ENCODE results near the gene GRIN2A.
A peak's percentile ranks its signal among the peaks of the same experiment; 100 is the strongest.

Gene GRIN2A

GRCh38 chr16:10037751-10038150, 144.5 kb downstream of the GRIN2A start:
- Histone ChIP-seq H3K14ac (ENCODE audit: low read length in 2 of 2) (no peak overlapping the region), H2AK5ac (ENCODE audit: low read length, severe bottlenecking) (no peak overlapping the region), H3K9me3 (ENCODE audit: control insufficient read depth, low read length) (peaks cover 8% of the 10 kb centered on the region), H3K4me1 (ENCODE audit: control insufficient read depth, insufficient read depth, low read depth, low read length) (peaks cover 2% of the 10 kb centered on the region), H3K18ac (ENCODE audit: low read depth in 1 of 2, low read length in 2 of 2) (no peak overlapping the region), H2BK15ac (ENCODE audit: low read depth, poor library complexity, severe bottlenecking) (no peak overlapping the region), H4K8ac (ENCODE audit: low read length) (no peak overlapping the region), H3K36me3 (ENCODE audit: control insufficient read depth in 1 of 2, insufficient read depth in 2 of 2, low read depth in 1 of 2, low read length in 2 of 2) (no peaks in the 10 kb centered on the region), H4K91ac (ENCODE audit: low read length) (no peak overlapping the region), H3K4me3 (ENCODE audit: insufficient read depth in 1 of 2, low read depth in 1 of 2, low read length in 2 of 2) (no peak overlapping the region), H3K27me3 (ENCODE audit: control insufficient read depth in 1 of 2, insufficient read depth in 1 of 2, low read length in 2 of 2) (peaks cover 0 to 3% of the 10 kb centered on the region in 2 experiments), H2AFZ (ENCODE audit: low read depth, low read length) (no peak overlapping the region), H2BK120ac (ENCODE audit: low read depth, low read length) (no peak overlapping the region), H3K9ac (ENCODE audit: low read length) (no peak overlapping the region), H3K79me1 (replicated peaks; ENCODE audit: low read length, poor library complexity, severe bottlenecking) (no peaks in the 10 kb centered on the region), H2BK5ac (ENCODE audit: low read depth, low read length, poor library complexity, severe bottlenecking) (no peak overlapping the region), H2BK12ac (ENCODE audit: low read length in 2 of 2) (no peak overlapping the region), H3K27ac (ENCODE audit: low read length, poor library complexity, severe bottlenecking) (no peak overlapping the region), H3K23ac (ENCODE audit: low read length in 2 of 2) (no peak overlapping the region), H3K4me2 (ENCODE audit: low read length, poor library complexity, severe bottlenecking) (no peak overlapping the region), H3K4ac (ENCODE audit: low read depth in 1 of 2, low read length in 2 of 2) (no peak overlapping the region)
- DNase-seq: peak; percentile 41
- WGBS: 95% methylated on average over 4 of the region's 4 CpGs

DNA sequence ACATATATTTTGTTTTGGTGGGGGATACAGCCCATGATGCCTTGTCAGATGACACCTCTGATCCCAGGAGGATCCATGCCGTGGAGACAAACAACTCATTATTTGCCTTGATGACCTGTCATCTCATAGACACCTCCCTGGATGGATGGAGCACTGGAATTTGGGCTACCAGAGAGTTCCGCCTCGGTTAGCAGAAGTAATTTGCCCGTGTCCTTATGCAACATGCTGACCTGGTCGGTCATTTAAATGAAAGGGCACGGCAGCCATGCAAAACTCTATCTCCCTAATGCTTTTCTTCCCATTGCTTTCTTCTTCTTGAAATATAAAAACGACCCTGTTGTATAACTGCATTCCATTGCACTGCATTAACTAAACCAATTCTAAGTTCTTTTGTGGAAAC, 145.3 kb downstream of the GRIN2A start:
- Histone ChIP-seq H3K36me3 (ENCODE audit: control insufficient read depth in 1 of 2, insufficient read depth in 2 of 2, low read depth in 1 of 2, low read length in 2 of 2) (no peaks in the 10 kb centered on the region), H3K18ac (ENCODE audit: low read depth in 1 of 2, low read length in 2 of 2) (no peak overlapping the region), H4K91ac (ENCODE audit: low read length) (no peak overlapping the region), H2AK5ac (ENCODE audit: low read length, severe bottlenecking) (no peak overlapping the region), H3K4me1 (ENCODE audit: control insufficient read depth, insufficient read depth, low read depth, low read length) (peaks cover 2% of the 10 kb centered on the region), H2BK5ac (ENCODE audit: low read depth, low read length, poor library complexity, severe bottlenecking) (no peak overlapping the region), H3K9me3 (ENCODE audit: control insufficient read depth, low read length) (no peaks in the 10 kb centered on the region), H3K23ac (ENCODE audit: low read length in 2 of 2) (no peak overlapping the region), H3K4ac (ENCODE audit: low read depth in 1 of 2, low read length in 2 of 2) (no peak overlapping the region), H2BK12ac (ENCODE audit: low read length in 2 of 2) (no peak overlapping the region), H3K27me3 (ENCODE audit: control insufficient read depth in 1 of 2, insufficient read depth in 1 of 2, low read length in 2 of 2) (peaks cover 0 to 3% of the 10 kb centered on the region in 2 experiments), H3K4me2 (ENCODE audit: low read length, poor library complexity, severe bottlenecking) (no peak overlapping the region), H2AFZ (ENCODE audit: low read depth, low read length) (no peak overlapping the region), H3K9ac (ENCODE audit: low read length) (no peak overlapping the region), H3K79me1 (replicated peaks; ENCODE audit: low read length, poor library complexity, severe bottlenecking) (no peaks in the 10 kb centered on the region), H3K27ac (ENCODE audit: low read length, poor library complexity, severe bottlenecking) (no peak overlapping the region), H4K8ac (ENCODE audit: low read length) (no peak overlapping the region), H2BK15ac (ENCODE audit: low read depth, poor library complexity, severe bottlenecking) (no peak overlapping the region), H3K4me3 (ENCODE audit: insufficient read depth in 1 of 2, low read depth in 1 of 2, low read length in 2 of 2) (no peak overlapping the region), H3K14ac (ENCODE audit: low read length in 2 of 2) (no peak overlapping the region), H2BK120ac (ENCODE audit: low read depth, low read length) (no peak overlapping the region)
- DNase-seq: no peak
- 77% methylated on average over 7 of the region's 7 CpGs for WGBS

DNA sequence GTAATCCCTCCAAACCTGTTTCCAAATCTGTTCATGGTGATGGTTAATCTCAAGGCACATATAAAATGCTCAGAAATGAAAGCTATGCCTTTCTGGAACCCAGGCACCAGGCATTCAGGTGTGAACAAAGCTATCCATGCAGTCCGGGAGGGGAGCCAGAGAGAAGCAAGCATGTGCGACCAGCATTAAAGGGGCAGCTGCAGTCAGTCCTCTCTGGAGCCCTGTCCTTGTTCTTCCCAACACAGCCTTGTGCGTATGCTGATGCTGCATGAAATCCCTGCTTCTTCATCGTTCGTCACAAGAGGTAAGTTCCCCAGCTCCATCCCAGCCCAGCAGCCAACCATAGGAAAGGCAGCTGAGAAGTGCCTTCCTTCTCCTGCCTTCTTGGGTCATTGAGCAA, 148.7 kb downstream of the GRIN2A start:
- Histone ChIP-seq H3K4ac (ENCODE audit: low read depth in 1 of 2, low read length in 2 of 2) (no peak overlapping the region), H3K36me3 (ENCODE audit: control insufficient read depth in 1 of 2, insufficient read depth in 2 of 2, low read depth in 1 of 2, low read length in 2 of 2) (no peaks in the 10 kb centered on the region), H3K18ac (ENCODE audit: low read depth in 1 of 2, low read length in 2 of 2) (no peak overlapping the region), H3K79me1 (replicated peaks; ENCODE audit: low read length, poor library complexity, severe bottlenecking) (no peaks in the 10 kb centered on the region), H3K23ac (ENCODE audit: low read length in 2 of 2) (no peak overlapping the region), H4K8ac (ENCODE audit: low read length) (no peak overlapping the region), H3K4me1 (ENCODE audit: control insufficient read depth, insufficient read depth, low read depth, low read length) (no peaks in the 10 kb centered on the region), H2AK5ac (ENCODE audit: low read length, severe bottlenecking) (no peak overlapping the region), H2AFZ (ENCODE audit: low read depth, low read length) (no peak overlapping the region), H2BK15ac (ENCODE audit: low read depth, poor library complexity, severe bottlenecking) (no peak overlapping the region), H3K4me3 (ENCODE audit: insufficient read depth in 1 of 2, low read depth in 1 of 2, low read length in 2 of 2) (no peak overlapping the region), H3K9ac (ENCODE audit: low read length) (no peak overlapping the region), H3K4me2 (ENCODE audit: low read length, poor library complexity, severe bottlenecking) (no peak overlapping the region), H3K27me3 (ENCODE audit: control insufficient read depth in 1 of 2, insufficient read depth in 1 of 2, low read length in 2 of 2) (peaks cover 0 to 3% of the 10 kb centered on the region in 2 experiments), H4K91ac (ENCODE audit: low read length) (no peak overlapping the region), H3K9me3 (ENCODE audit: control insufficient read depth, low read length) (no peaks in the 10 kb centered on the region), H2BK12ac (ENCODE audit: low read length in 2 of 2) (no peak overlapping the region), H2BK120ac (ENCODE audit: low read depth, low read length) (no peak overlapping the region), H3K14ac (ENCODE audit: low read length in 2 of 2) (no peak overlapping the region), H2BK5ac (ENCODE audit: low read depth, low read length, poor library complexity, severe bottlenecking) (no peak overlapping the region), H3K27ac (ENCODE audit: low read length, poor library complexity, severe bottlenecking) (no peak overlapping the region)
- no peak for DNase-seq
- WGBS: 77% methylated on average over 5 of the region's 5 CpGs

DNA sequence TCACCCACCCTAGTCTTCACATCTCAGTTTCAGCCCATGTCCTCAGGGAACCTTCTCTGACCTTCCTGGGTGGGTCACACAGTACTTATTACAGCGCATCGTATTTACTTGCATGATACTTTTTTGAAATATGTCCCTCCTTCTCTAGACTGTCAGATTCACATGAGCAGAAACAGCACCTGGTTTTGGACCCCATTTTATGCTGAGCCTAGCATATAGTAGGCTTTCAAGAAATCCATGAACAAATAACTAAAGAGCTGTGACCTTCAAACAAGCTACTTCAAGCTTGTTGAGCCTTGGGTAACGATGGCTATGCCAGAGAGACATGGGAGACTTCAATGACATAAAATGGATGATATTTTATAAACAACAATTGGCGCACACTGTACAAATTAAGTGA, 150.3 kb downstream of the GRIN2A start:
- H2BK5ac ChIP-seq (ENCODE audit: low read depth, low read length, poor library complexity, severe bottlenecking): no peak overlapping the region
- DNase-seq: no peak
- no peak overlapping the region for H3K27ac ChIP-seq (ENCODE audit: low read length, poor library complexity, severe bottlenecking)
- H2AFZ ChIP-seq (ENCODE audit: low read depth, low read length): no peak overlapping the region
- no peak overlapping the region for H2BK120ac ChIP-seq (ENCODE audit: low read depth, low read length)
- H2BK15ac ChIP-seq (ENCODE audit: low read depth, poor library complexity, severe bottlenecking): no peak overlapping the region
- H3K14ac ChIP-seq (ENCODE audit: low read length in 2 of 2): no peak overlapping the region
- no peak overlapping the region for H4K91ac ChIP-seq (ENCODE audit: low read length)
- H3K4ac ChIP-seq (ENCODE audit: low read depth in 1 of 2, low read length in 2 of 2): no peak overlapping the region
- H3K23ac ChIP-seq (ENCODE audit: low read length in 2 of 2): no peak overlapping the region
- no peak overlapping the region for H2BK12ac ChIP-seq (ENCODE audit: low read length in 2 of 2)
- H3K79me1 ChIP-seq (replicated peaks; ENCODE audit: low read length, poor library complexity, severe bottlenecking): no peaks in the 10 kb centered on the region
- no peak overlapping the region for H3K9ac ChIP-seq (ENCODE audit: low read length)
- H3K36me3 ChIP-seq (ENCODE audit: control insufficient read depth in 1 of 2, insufficient read depth in 2 of 2, low read depth in 1 of 2, low read length in 2 of 2): no peaks in the 10 kb centered on the region
- H2AK5ac ChIP-seq (ENCODE audit: low read length, severe bottlenecking): no peak overlapping the region
- H3K4me1 ChIP-seq (ENCODE audit: control insufficient read depth, insufficient read depth, low read depth, low read length): no peaks in the 10 kb centered on the region
- no peak overlapping the region for H4K8ac ChIP-seq (ENCODE audit: low read length)
- H3K18ac ChIP-seq (ENCODE audit: low read depth in 1 of 2, low read length in 2 of 2): no peak overlapping the region
- no peaks in the 10 kb centered on the region for H3K9me3 ChIP-seq (ENCODE audit: control insufficient read depth, low read length)
- H3K27me3 ChIP-seq (ENCODE audit: control insufficient read depth in 1 of 2, insufficient read depth in 1 of 2, low read length in 2 of 2): peaks cover 0 to 8% of the 10 kb centered on the region in 2 experiments
- H3K4me2 ChIP-seq (ENCODE audit: low read length, poor library complexity, severe bottlenecking): no peak overlapping the region
- 91% methylated on average over 3 of the region's 4 CpGs for WGBS
- no peak overlapping the region for H3K4me3 ChIP-seq (ENCODE audit: insufficient read depth in 1 of 2, low read depth in 1 of 2, low read length in 2 of 2)
